Right atrium auricular region (tissue), 2 donors: Measurements from ENCODE around the gene SLC26A6. TPM values are rescaled to one million over a fixed set of nuclear protein-coding genes. Genes with fewer than 3 reads are reported as not detected.

Source experiments
- DNase-seq: peaks from one replicate; pipeline ENCODE4 v3.0.0-alpha.2; 2019; ENCODE audit warnings: low spot score
- H3K27ac ChIP-seq, 2 donors: fragments of 200-600 bp; sonication (generic); 1 replicate in 1 of 2; 2 replicates in 1 of 2; pipeline ENCODE4 v1.5.1; 2016 to 2019
- H3K27me3 ChIP-seq, 2 donors: fragments of 200-600 bp; sonication (generic); one replicate each; pipeline versions ENCODE4 v1.5.1 to v1.6.0; 2017 to 2019
- H3K36me3 ChIP-seq: fragments of 200-600 bp; sonication (generic); one replicate; pipeline ENCODE4 v1.5.1; 2016
- H3K4me1 ChIP-seq, 2 donors: fragments of 200-600 bp; sonication (generic); one replicate each; pipeline versions ENCODE4 v1.5.1 to v1.6.0; 2017 to 2019
- H3K4me3 ChIP-seq, 2 donors: fragments of 200-600 bp; sonication (generic); 1 replicate in 1 of 2; 2 replicates in 1 of 2; pipeline ENCODE4 v1.5.1; 2017 to 2019; ENCODE audit warnings: mild to moderate bottlenecking in 1 of 2, moderate library complexity in 1 of 2
- H3K9me3 ChIP-seq, 2 donors: fragments of 200-600 bp; sonication (generic); one replicate each; pipeline ENCODE4 v1.5.1; 2019
- CTCF ChIP-seq, 2 donors: fragments of 200-600 bp; sonication (generic); IDR thresholded peaks; one replicate each; pipeline ENCODE4 v1.5.1; 2019; ENCODE audit warnings: antibody characterized with exemption in 2 of 2
- total RNA-seq, 2 donors: library from RNA; depleted of rRNA; stranded (reverse); fragments of >200 nt; gene quantifications; one replicate each; pipeline ENCODE4 v1.1.0, GENCODE V29; 2016

Gene SLC26A6
- total RNA-seq, 2 donors from 2014 or later: 9.6 to 10.1 TPM

GRCh38 chr3:48650723-48651122, 15.5 kb upstream of the SLC26A6 start:
- Histone ChIP-seq H3K4me1 (peaks cover 0 to 5% of the 10 kb centered on the region in 2 donors), H3K36me3 (no peaks in the 10 kb centered on the region), H3K4me3 (no peak overlapping the region), H3K9me3 (no peaks in the 10 kb centered on the region), H3K27ac (no peak overlapping the region), H3K27me3 (no peaks in the 10 kb centered on the region)
- no peak for TF ChIP-seq CTCF (IDR thresholded peaks at IDR 0.05)
- no peak for DNase-seq

- no peaks in the 10 kb centered on the region for H3K36me3 ChIP-seq
Measured at GRCh38 chr3:48648188-48648850, 13.1 kb upstream of the SLC26A6 start.

GRCh38 chr3:48647714-48648113, 12.5 kb upstream of the SLC26A6 start:
- H3K4me1 ChIP-seq: no peaks in the 10 kb centered on the region
- H3K9me3 ChIP-seq: no peaks in the 10 kb centered on the region
- DNase-seq: no peak
- H3K4me3 ChIP-seq: no peak overlapping the region
- no peaks in the 10 kb centered on the region for H3K27me3 ChIP-seq
- TF ChIP-seq CTCF (IDR thresholded peaks at IDR 0.05): no peak
- no peaks in the 10 kb centered on the region for H3K36me3 ChIP-seq
- no peak overlapping the region for H3K27ac ChIP-seq

More at GRCh38 chr3:48648188-48648850, 13.1 kb upstream of the SLC26A6 start:
- no peak for DNase-seq
- H3K27me3 ChIP-seq: no peaks in the 10 kb centered on the region
- H3K4me1 ChIP-seq: no peaks in the 10 kb centered on the region
- no peak overlapping the region for H3K4me3 ChIP-seq
- no peaks in the 10 kb centered on the region for H3K9me3 ChIP-seq
- no peak for TF ChIP-seq CTCF (IDR thresholded peaks at IDR 0.05)
- no peak overlapping the region for H3K27ac ChIP-seq

GRCh38 chr3:48644898-48645760, 9.9 kb upstream of the SLC26A6 start:
- no peaks in the 10 kb centered on the region for H3K36me3 ChIP-seq
- no peaks in the 10 kb centered on the region for H3K4me1 ChIP-seq
- no peak overlapping the region for H3K27ac ChIP-seq
- no peak for DNase-seq
- H3K9me3 ChIP-seq: no peaks in the 10 kb centered on the region
- TF ChIP-seq CTCF (IDR thresholded peaks at IDR 0.05): no peak
- no peak overlapping the region for H3K4me3 ChIP-seq
- H3K27me3 ChIP-seq: no peaks in the 10 kb centered on the region

GRCh38 chr3:48642605-48643004, 7.3 kb upstream of the SLC26A6 start:
- H3K36me3 ChIP-seq: no peaks in the 10 kb centered on the region
- H3K27me3 ChIP-seq: no peaks in the 10 kb centered on the region
- no peak for DNase-seq
- no peaks in the 10 kb centered on the region for H3K9me3 ChIP-seq
- H3K4me3 ChIP-seq: no peak overlapping the region
- TF ChIP-seq CTCF (IDR thresholded peaks at IDR 0.05): no peak
- no peak overlapping the region for H3K27ac ChIP-seq
- H3K4me1 ChIP-seq: no peaks in the 10 kb centered on the region
